GM19467 (cell line): Measurements from ENCODE around the gene C17orf114.

ENCODE experiments used
- ATAC-seq: cut with Tn5 transposase; IDR thresholded peaks from one replicate; pipeline ENCODE4 v1.9.1; 2021; ENCODE audit warnings: mild to moderate bottlenecking, moderate library complexity; ENCODE audit not compliant: unreplicated experiment

The C17orf114 gene

GRCh38 chr17:4823373-4824089 is 21.4 kb upstream of the C17orf114 start:
- no peak for ATAC-seq

DNA sequence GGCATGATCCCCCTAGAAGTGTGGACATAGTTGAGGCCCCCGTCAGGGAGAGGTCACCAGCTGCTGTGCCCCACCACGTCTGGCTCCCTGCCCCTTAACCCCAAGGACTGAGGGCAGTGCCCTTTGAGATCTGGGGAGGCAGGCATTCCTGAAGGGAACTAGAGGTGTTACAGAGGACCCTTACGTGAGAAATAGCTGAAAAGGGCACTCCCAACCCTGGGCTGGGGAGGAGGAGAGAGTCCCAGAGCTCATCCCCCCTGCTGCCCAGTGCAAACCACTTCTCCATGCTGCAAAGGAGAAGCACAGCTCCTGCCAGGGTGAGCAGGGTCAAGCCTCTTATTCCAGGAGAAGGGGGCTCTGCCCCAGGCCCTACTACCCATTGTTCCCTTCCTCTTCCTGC is 20.7 kb upstream of the C17orf114 start:
- no peak for ATAC-seq

GRCh38 chr17:4818276-4818675 is 16.1 kb upstream of the C17orf114 start:
- no peak for ATAC-seq

GRCh38 chr17:4816826-4817225 is 14.7 kb upstream of the C17orf114 start:
- no peak for ATAC-seq

- no peak for ATAC-seq
Measured at GRCh38 chr17:4815043-4815675, 13.0 kb upstream of the C17orf114 start.

DNA sequence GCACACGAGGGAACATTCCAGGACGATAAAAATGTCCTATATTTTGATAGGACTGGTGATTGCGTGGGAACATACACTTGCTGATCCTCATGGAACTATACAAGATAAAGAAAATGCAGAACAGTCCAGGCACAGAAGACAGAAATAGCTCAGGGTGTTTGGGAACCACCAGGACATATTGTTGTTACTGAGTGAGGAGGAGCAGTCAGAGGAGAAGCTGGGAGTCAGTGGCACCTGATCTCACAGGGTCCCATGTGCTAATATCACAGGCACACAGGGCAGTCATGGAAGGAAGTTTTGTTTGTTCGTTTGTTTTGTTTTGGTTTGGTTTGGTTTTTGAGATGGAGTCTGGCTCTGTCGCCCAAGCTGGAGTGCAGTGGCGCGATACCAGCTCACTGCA is 10.6 kb upstream of the C17orf114 start:
- ATAC-seq: no peak

DNA sequence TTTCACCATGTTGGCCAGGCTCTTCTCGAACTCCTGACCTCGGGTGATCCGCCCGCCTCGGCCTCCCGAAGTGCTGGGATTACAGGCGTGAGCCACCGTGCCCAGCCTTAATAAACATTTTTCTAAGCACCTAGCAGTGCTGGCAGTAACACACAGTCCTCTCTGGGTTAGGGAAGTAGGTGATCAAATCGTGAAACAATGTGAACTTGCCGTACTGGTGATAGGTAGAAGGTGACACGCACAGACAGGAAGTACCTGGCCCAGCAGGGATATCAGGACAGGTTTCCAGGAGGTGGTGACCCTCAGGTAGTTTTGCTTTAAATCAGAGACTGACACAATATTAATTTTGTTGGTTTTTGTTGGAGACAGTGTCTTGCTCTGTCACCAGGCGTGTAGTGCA is 9.3 kb upstream of the C17orf114 start:
- no peak for ATAC-seq

- no peak for ATAC-seq
Measured at GRCh38 chr17:4810696-4811290, 8.7 kb upstream of the C17orf114 start.

- no peak for ATAC-seq
Measured at GRCh38 chr17:4808378-4808767, 6.2 kb upstream of the C17orf114 start.

DNA sequence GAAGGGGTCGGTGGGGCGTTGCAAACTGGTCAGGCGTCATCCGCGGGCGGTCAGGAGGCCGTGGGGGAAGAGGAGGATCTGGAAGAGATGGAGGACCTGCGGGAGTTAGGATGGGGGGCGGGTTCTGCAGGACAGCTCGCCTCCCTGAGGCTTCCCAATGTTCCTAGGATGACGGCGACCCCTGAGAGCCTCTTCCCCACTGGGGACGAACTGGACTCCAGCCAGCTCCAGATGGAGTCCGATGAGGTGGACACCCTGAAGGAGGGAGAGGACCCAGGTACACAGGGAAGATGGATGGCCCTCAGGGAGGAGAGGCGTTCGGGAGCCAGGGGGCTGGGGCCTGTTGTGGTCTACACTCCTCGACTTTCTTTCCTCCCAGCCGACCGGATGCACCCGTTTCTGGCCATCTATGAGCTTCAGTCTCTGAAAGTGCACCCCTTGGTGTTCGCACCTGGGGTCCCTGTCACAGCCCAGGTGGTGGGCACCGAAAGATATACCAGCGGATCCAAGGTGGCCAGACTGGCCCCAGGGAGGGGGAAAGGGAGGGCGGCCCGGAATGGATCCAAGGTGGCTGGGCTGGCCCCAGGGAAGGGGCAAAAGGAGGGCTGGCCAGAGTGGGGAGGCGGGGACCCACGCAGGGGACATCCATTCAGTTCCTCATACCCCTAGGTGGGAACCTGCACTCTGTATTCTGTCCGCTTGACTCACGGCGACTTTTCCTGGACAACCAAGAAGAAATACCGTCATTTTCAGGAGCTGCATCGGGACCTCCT is 5.7 kb upstream of the C17orf114 start:
- no peak for ATAC-seq

DNA sequence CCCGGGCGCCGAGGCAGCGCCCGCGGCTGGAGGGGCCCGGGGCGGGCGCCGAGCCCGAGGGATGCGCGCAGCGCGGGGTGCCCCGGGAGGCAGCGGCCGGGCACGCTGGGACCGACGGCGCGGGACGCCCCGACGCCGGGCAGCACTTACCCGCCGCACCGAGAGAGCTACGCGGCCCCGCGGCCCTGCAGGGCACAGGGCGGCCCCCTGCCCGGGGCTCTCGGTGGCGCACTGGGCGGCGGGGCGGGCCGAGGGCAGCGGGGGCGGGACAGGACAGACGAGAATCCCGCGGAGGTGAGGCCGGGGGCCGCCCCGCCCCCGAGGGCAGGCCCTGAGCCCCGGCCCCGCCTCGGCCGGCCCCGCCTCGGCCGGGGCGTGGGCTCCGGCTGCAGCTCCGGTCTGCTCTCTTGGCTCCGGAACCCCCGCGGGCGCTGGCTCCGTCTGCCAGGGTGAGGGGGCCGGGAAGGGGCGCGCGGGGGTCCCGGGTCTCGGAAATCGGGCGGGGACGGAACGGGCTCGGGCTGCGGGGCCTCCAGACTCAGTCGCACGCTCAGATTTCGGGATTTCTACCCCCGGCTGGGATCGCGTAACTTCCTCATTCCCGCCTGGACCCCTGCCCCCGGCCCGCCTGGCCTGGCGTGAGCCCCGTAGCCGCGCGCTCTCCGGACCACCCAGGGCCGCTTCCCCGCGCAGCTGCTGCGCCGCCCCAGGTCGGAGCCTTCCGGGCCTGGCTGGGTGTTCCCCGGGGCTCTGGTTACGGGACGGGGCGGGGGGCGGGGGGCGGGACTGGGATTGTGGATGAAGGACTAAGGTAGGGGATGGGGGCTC is 4.9 kb upstream of the C17orf114 start, which contains the start of gene PLD2:
Gene PLD2 (plus strand): TSS at position 376 of the 828 bp plus-strand sequence. CDS start 621 bp downstream, outside the sequence.
- peak; percentile 94 for ATAC-seq

GRCh38 chr17:4806456-4806776 is 4.3 kb upstream of the C17orf114 start:
- no peak for ATAC-seq

- ATAC-seq: no peak
Measured at GRCh38 chr17:4800462-4801196, 1.5 kb downstream of the C17orf114 start.

- no peak for ATAC-seq
Measured at GRCh38 chr17:4796552-4796920, 5.6 kb downstream of the C17orf114 start.

DNA sequence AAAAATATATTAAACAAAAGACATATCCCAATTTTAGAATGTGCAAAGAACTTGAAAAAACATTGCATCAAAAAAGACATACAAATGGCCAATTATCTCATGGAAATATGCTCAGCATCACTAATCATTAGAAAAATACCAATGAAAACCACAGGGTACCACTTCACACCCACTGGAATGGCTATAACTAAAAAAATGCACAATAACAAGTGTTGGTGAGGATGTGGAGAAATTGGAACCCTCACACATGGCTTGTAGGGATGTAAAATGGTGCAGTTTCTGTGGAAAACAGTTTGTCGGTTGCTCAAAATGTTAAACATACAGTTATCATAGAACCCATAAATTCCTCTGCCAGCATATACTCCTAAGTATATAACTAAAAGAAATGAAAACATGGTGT is 7.0 kb downstream of the C17orf114 start:
- ATAC-seq: no peak

- ATAC-seq: no peak
Measured at GRCh38 chr17:4790705-4791088, 11.4 kb downstream of the C17orf114 start.

GRCh38 chr17:4789951-4790704 is 12.0 kb downstream of the C17orf114 start:
- ATAC-seq: peak; percentile 79

DNA sequence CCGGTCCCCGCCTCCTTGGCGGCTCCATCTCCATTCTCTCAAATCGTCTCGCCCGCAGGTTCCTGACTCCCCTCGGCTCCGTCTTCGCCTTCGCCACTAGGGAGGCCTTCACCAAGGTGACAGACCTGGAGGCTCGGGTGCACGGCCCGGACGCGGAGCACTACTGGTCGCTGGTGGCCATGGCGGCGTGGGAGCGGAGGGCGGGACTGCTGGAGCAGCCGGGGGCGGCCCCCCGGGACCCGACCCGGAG is 12.5 kb downstream of the C17orf114 start:
- no peak for ATAC-seq

DNA sequence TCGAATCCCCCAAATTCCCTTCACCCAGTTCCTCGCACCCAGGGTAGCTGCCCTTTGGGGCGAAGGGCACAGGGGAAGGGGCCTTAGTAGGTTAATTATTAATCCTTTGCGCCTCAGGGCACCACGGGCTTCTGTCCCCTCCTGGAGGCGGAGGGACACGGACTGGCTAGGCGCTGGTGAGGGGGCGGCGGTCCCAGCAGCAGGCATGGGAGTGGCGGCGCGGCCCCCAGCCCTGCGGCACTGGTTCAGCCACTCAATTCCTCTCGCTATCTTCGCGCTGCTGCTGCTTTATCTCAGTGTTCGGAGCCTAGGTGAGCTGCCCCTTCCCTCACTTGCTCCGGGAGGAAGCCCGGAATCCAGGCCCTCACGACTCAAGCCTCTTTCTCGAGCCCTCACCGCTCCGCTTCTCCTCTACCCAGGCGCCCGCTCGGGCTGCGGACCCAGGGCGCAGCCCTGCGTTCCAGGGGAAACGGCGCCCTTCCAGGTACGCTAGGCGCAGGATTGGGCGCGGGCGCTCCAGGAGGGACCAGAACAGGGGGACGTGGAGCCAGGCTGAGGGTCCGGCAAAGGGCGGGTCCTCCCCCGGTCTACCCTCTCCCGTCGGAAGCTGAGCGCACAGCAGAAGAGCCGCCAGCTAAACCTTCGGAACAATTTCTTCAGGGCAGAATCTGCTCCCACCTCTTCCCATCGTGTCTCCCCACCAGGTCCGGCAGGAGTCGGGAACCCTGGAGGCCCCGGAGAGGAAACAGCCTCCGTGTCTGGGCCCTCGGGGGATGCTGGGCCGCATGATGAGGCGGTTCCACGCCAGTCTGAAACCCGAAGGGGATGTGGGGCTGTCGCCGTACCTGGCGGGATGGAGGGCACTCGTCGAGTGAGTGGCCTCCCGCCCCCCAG is 13.1 kb downstream of the C17orf114 start, which contains the start of gene GLTPD2:
Gene GLTPD2 (plus strand): TSS at position 158 of the 894 bp plus-strand sequence. CDS start 48 bp downstream, at position 206.
- peak; percentile 7 for ATAC-seq
